GM12801 (cell line): ENCODE data around the gene CENPF.

Experiments
- CTCF ChIP-seq: IDR thresholded peaks from one replicate; pipeline ENCODE4 v1.5.1; 2011; ENCODE audit warnings: control low read depth; ENCODE audit not compliant: insufficient read length; ENCODE audit errors: extremely low read depth

The CENPF gene

DNA sequence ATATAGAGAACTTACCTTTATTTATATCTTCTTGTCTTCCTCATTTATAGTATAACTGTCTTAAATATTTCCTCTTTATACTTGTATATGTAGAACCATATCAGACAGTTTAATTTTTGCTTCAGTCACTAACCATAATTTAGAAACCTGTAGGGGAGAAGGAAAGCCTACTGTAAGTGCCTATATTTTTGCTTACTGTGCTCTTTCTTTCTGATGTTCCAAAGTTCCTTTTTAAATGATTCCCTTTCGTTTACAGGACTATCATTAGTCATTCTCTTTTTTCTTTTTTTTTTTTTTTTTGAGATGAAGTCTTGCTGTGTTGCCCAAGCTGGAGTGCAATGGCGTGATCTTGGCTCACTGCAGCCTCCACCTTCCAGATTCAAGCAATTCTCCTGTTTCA lies 109.7 kb downstream of the CENPF start:
- TF ChIP-seq CTCF, result no peak
